Fibroblast of the aortic adventitia (primary cell): ENCODE data around the gene SMARCD2. TPM values are rescaled to one million over a fixed set of nuclear protein-coding genes. Genes with fewer than 3 reads are reported as not detected.
A peak's percentile ranks its signal among the peaks of the same experiment; 100 is the strongest.

Experiments
- DNase-seq: peaks from one replicate; pipeline ENCODE4 v3.0.0-alpha.2; 2010; ENCODE audit warnings: low read depth
- H3K4me3 ChIP-seq: 2 replicates; pipeline ENCODE4 v1.5.1; 2011; ENCODE audit warnings: low read depth, mild to moderate bottlenecking, control low read depth, low read length, moderate library complexity
- total RNA-seq: library from RNA; depleted of rRNA; stranded (reverse); fragments of >200 nt; gene quantifications from 2 replicates; pipeline ENCODE4 v1.2.3, GENCODE V29; 2012; ENCODE audit warnings: low replicate concordance
- TF ChIP-seq, protein P1 (sequence below): IDR thresholded peaks from 2 replicates; pipeline ENCODE4 v1.5.1; 2011; ENCODE audit warnings: mild to moderate bottlenecking, low read length, control low read depth, inconsistent platforms; ENCODE audit not compliant: insufficient read depth

The SMARCD2 gene
- total RNA-seq, 1 donor: 50.1 TPM

DNA sequence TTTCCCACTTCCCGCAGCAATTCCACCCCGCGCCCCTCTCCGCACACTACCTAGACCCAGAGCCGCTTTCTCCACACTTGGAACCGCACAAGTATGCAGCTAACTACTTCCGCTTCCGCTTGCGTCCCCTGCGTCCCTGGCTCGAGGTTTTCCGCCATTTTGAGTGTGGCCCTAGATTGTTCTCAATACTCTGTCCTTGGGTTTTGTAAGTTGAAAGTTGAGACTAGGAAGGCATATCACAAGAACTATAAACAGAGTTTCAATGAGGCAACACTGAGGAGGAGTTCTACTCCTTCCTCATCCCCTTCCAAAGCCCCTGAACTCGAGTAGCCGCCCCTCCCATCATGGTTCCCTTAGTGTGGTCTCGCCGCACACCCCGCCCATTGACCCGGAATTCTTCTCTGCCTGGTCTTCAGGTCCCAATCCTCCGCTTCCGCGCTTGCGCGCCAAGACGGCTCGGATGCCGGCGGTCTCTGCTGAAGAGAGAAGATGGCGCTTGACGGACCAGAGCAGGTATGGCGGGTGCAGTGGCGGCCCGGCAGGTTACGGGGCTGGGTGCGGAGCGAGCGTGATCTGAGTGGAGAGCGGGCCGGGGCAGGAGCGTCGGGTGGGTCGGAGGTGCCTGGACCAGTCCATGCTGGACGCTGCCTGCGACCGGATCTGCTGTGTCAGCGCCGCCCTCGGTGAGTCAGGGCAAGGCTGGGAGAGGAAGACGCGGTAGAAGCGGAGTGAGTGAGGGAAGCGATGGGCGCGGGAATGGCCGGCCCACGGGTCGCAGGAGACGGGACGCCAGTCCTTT is 15.3 kb downstream of the SMARCD2 start, which contains the start of the genes FTSJ3 and PSMC5:
Gene FTSJ3, minus strand, starts transcription at position 662 of the 799 bp plus-strand sequence. CDS start 761 bp downstream, outside the sequence.
Gene PSMC5, plus strand, starts transcription at position 430 of the 799 bp plus-strand sequence. Its CDS starts 60 bp downstream, at position 490.
- TF ChIP-seq, protein P1, sequence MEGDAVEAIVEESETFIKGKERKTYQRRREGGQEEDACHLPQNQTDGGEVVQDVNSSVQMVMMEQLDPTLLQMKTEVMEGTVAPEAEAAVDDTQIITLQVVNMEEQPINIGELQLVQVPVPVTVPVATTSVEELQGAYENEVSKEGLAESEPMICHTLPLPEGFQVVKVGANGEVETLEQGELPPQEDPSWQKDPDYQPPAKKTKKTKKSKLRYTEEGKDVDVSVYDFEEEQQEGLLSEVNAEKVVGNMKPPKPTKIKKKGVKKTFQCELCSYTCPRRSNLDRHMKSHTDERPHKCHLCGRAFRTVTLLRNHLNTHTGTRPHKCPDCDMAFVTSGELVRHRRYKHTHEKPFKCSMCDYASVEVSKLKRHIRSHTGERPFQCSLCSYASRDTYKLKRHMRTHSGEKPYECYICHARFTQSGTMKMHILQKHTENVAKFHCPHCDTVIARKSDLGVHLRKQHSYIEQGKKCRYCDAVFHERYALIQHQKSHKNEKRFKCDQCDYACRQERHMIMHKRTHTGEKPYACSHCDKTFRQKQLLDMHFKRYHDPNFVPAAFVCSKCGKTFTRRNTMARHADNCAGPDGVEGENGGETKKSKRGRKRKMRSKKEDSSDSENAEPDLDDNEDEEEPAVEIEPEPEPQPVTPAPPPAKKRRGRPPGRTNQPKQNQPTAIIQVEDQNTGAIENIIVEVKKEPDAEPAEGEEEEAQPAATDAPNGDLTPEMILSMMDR: peak; percentile 48
- peak within 1 kb of the TSS; percentile 93 for H3K4me3 ChIP-seq
- DNase-seq: peak; percentile 96

DNA sequence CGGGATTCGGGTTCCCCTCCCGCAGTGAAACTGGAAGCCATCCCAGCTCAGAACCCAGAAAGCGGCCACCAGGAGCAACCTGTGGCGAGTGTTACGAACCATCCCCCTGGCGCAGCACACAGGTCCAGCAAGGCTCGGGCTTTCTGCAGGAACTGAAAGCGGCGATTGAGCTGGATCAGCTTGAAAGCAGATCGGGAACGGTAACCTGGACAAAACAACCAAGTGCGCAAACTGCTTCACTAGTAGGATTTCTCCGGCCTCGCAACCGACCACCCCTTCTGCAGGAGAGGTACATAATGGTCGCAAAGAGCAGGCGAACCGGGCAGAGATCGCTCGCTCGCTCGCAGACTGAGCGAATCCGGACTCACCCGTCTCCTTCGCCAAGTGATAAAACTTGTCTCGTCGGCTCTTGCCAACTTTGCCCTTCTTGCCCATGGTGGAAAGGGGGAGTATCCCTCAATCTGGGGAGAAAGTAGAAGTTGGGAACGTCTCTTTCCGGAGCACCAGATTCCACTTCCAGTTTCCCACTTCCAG is 15.9 kb downstream of the SMARCD2 start:
- no peak for DNase-seq
- H3K4me3 ChIP-seq: peak overlapping the region; percentile 93
- TF ChIP-seq, protein P1: no peak

DNA sequence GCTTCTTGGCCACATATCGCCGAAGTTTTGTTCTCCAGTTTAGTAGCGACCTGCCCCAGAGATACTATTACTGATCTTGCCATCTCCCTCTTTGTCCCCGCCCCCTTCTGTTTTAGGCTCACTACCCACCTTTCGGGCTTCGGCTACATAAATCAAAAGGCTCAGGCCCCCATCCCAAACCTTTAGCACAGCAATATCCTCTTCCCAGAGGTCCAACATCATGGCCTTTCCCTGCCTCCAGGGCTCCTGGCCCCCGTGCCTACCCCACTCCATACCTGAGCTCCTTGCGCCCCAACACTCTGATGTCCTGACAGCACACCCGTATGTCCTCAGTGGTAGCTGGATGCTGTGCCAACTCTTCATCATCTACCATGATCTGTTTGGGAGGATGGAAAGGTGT is 18.1 kb downstream of the SMARCD2 start:
- DNase-seq: no peak
- TF ChIP-seq, protein P1: no peak
- H3K4me3 ChIP-seq: no peak overlapping the region

DNA sequence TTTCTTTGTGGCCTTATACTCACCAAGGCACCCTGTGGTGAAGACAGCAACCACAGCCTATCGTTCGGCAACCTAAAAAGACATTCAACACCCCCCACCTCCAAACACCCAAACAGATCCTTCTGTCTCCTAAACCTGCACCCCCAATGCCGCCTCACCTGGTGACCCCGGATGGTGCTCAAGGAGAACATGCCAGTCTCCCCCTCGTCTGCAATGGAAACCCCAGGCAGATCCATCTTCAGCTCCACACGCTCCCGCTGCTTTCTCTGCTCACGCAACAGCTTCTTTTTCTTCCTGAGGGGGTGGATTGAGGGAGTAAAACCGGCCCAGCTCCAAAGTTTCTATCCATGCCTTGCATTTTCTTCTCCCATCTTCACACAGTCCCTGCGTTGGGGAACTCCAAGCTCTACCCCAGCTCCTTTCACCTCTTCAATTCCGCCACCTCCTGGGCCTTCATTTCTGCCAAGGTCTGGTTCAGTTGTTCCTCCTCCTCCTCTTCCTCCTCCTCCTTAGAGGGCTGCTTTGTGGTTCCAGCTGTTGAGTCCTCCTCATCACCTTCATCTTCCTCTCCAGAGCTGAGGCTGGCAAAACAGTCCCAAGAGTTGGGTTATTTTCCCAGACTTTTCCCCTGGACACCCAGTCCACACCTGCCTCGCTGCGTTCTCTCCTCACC is 18.7 kb downstream of the SMARCD2 start:
- DNase-seq: no peak
- TF ChIP-seq, protein P1: no peak

DNA sequence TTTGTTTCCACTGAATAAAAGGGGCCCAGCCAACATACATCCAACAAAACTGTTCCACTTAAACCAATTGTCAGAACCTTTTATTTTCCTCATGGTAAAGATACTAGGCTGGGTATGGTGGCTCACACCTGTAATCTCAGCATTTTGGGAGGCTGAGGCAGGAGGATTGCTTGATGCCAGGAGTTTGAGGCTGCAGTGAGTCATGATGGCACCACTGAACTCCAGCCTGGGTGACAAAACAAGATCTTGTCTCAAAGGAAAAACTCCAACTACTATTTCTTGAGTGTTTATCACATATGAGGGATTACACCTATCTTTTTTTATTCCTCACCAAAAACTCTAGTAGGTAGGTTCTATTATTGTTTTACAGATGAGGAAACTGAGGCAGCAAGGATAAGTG is 19.9 kb downstream of the SMARCD2 start:
- TF ChIP-seq, protein P1: no peak
- no peak for DNase-seq
- no peak overlapping the region for H3K4me3 ChIP-seq

More for the DNA sequence above, 18.7 kb downstream of the SMARCD2 start:
- H3K4me3 ChIP-seq: no peak overlapping the region

DNA sequence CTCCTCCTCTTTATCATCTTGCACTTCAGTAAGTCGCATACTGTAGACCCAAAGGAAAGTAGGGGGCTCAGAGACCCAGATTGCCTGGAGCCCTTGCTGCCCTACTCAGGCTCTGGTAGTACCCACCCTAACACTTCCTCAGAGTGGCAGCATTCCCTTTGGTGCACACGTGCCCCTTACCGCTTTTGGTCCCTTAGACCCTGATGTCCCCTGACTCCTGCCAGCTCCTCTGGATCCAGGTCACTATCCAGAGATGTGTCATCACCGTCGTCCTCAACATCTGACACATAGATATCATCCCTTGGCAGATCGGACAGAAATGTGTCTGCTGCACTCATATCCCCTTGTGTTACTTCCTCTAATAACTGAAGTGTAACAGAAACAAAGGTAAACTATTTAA is 20.7 kb downstream of the SMARCD2 start:
- TF ChIP-seq, protein P1: no peak
- no peak overlapping the region for H3K4me3 ChIP-seq
- no peak for DNase-seq
